ENCODE results near the gene MAPT.
A peak's percentile ranks its signal among the peaks of the same experiment; 100 is the strongest.

Gene MAPT

DNA sequence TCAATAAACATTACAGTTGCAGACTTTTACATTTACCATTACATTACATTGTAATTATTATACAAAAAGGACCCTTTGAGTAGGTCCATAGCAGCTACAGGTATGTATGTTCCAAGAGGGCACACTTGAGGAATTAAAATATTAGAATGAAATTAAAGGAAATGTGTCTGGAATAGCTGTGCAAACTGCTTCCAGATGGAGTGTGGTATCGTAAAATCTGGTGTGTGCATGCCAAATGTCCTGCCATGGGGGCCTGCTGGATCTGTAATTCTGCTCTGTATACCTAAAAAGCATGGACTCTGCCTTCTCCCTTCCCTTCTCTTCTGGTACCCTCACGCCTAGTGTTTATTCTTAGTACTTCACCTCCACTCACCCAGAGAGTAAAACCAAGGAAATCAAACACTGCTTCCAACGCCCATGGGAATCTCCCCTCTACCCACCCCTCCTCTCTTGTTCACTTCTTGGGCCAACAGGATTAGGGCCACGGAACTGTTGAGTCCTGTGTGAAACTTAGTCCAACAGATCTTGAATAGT, 143.4 kb downstream of the MAPT start:
- DNase-seq = no peak

DNA sequence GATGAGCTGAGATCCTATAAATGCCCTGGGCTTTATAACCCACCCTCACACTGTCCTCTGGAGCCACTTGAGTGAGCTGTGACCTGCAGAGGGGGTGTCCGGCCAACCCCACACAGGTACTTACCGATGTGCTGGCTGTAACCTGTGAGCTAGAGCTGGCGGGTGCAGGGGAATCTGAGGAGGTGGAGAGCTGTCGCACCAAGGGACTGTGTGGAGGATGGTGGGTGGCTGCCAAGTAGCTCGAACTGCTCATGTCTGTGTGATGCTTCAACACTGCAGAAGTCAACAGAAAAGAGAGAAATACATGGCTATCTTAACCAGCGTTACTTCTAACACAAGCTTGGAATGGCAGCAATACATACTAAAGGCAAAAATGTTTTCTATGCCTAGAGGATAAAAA, 144.1 kb downstream of the MAPT start:
- DNase-seq = no peak

DNA sequence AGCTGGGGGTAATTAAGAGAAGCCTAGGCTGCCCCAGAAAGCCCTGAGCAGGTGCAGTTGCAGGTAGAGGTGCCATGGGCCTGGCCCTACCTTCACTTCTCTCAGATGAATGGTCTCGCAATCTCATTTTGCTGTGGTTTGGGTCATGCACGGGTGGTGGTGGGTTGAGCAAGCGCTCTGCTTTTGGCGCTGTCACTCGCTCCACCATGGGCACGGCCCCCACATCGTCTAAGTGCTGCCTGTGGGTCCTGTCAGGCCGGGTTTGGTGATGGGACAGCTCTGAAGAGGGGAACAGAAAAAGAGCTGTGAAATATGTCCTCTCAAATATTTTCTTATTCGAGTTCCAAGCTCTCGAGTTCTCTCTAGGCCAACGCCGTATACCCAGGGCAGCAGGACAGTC, 144.6 kb downstream of the MAPT start:
- no peak for DNase-seq

DNA sequence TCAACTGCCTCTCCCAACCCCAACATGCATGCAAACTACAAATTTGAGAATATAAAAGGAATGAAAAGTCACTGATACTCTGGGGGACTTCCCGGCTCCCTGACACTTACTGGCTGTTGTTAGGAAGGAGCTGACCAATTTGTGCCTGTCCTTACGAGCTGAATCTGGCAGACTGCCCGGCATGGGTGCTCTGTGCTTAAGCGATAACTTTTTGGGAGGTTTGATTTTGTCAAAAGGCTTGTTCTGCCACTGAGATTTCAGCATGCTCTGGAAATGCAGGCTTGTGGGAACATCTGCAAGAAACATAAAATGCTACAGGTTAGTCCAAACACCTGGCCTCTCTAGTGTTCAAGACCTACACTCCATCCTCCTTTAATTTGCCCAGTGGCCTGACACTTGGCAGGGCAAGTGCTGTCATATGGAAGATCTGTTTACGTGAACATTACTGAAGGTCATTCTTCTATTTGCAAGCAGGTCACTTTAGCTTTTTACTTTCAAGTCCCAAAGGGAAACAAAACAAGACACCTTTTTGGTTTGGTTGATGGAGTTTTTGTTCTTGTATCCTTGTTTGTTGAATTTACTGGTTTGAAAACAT, 145.3 kb downstream of the MAPT start:
- no peak for DNase-seq

DNA sequence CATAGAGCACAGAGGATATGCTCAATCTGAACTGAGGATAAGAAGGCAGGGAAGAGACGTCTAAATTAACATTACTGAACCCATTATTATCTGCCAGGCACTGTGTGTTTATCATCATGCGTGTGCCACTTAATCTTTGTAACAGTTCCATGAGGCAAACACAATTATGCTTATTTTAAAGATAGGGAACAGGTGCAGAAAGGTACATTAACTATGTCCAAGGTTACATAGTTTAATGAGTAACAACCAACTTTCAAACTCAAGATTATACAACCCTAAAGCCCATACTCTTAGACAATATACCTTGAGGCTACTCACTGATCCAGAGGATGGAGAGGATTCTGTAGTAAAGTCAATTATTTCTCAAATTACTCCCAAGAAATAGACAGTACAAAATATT, 147.9 kb downstream of the MAPT start:
- no peak for DNase-seq

DNA sequence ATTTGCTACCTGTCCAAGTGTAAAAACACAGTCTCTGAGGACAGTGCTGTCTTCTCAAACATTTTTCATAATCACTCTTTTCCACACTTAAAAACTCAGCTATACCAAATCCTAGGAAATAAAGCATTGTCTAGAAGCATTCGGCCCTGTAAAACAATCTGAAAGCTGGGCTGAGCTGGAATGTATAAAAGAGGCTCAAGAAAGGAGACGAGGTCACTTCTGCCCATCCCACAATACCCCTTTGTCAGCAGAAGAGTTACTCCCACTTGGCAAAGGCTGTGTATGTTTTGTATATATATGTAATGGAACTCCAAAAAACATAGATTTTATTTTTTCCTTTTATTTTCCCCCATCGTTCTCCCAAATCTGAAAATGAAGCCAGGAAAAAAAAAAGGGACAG, 148.6 kb downstream of the MAPT start:
- DNase-seq = no peak

DNA sequence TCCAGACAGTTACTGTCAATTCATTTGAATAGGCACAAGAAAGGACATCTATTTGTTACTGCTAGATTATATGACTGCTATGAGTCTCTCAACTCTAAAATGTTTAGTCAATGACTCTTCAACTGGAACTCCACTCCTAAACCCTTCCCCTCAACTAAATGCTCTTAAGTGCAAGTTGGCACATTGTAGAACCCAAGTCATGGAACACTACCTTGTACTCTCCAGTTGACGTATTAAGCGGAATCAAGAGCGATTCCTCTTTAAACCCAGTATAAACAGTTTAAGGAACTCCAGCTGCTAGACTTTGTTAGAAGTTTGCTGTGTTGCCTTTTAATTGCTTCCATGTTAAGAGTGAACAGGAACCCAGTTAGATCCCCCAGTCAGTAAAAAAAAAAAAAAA, 149.3 kb downstream of the MAPT start:
- DNase-seq = no peak

DNA sequence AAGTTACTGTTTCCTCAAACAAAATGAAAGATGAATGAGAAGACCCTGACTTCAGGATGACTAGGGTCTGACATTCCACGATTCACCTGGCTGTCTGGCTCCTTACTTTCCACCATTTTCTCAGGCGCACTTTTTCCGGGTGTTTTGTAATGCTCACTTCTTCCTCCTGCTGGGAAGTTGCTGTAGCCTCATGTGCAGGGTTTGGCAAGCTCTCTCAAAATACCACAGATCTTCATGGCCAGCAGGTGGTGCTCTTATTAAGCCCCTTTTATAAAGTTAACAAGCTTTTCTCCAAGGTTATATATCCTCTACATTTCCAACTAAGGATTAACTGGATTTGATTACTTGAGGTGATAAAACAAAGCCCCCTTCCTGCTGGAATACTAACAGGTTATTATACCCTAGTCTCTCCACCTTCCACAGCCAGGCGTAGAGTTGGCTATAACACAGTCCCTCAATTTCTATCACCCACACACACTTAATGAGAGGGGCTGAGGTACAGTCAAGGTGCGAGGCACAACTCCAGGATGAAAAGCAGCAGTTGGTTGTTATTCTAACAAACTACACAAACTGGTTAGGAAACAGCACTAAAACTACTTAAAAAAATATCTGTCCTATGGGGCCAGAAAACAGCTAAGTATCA, 150.1 kb downstream of the MAPT start:
- peak; percentile 48 for DNase-seq

DNA sequence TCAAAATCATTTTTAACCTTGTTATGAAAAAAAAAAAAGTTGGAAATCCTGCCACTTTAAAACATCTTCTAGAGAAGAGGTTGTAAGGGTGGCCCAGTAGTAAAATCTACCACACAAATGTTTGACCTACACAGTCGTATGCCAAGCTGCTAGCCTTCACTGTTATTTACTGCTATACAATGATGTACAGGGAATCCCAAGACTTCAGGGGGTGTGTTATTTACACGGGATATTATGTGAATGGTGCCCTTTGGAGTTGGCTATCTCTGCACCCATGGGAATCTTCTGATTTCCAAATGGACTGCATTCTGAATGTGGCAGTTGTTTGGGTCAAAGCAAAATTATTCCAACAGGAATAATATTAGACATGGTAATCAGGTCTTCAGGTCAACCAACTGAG, 150.6 kb downstream of the MAPT start:
- no peak for DNase-seq

DNA sequence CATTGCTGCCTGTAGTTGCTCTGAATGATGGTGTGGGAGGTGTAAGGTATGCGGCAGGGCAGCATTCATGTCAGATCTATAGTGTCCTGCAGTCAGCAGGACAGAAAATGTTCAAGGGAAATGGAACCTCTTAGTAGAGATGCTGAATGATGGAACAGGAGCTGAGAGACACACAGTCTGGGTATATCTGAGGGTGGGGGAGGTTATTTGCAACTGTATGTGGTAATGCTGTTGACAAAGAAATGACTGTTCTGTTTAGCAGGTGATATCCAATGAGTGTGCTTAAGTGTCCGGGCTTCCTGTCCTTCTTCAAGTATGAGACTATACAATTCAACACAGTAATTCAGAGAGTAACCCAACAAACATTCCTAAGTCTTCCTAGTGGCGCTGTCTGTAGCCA, 151.3 kb downstream of the MAPT start:
- DNase-seq = no peak

DNA sequence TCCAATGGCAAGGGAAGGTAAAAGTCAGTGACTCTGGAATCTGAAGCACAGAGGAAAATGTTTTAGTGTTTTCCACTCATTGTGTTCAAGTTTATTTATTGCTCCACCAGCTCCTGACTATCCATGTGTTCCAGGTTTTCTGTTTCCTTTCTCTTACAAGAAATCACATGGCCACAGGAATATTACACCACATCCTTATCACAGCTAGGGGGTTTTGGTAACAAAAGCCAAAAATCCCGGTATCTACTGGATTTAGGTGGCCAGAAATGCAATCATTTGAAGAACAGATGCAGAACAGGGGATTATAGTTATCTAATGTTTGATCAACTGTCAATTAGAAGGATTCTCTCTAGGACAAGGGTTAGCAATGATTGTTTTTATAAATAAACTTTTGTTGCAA, 152.6 kb downstream of the MAPT start:
- no peak for DNase-seq

DNA sequence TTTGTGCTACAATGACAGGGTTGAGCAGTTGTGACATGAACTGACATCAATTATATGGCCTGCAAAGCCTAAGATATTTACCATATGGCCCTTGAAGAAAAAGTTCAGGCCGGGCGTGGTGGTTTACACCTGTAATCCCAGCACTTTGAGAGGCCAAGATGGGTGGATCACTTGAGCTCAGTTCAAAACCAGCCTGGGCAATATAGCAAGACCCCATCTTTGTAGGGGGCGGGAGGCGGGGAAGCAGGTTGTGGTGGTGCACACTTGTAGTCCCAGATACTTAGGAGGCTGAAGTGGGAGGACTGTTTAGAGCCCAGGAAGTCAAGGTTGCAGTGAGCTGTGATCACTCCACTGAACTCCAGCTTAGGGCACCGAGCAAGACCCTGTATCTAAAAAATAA, 153.0 kb downstream of the MAPT start:
- DNase-seq = no peak

DNA sequence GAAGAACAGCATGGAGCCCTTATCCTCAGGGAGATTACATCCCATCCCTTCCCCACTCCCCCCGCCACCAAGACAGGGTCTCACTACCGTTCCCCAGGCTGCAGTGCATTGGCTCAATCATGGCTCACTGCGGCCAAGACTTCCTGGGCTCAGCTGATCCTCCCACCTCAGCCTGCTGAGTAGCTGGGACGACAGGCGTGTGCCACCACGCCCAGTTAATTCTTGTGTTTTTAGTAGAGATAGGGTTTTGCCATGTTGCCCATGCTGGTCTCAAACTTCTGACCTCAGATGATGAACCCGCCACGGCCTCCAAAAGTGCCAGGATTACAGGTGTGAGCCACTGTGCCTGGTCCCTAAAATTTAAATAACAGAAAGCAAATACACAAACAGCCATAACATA, 153.5 kb downstream of the MAPT start:
- no peak for DNase-seq

DNA sequence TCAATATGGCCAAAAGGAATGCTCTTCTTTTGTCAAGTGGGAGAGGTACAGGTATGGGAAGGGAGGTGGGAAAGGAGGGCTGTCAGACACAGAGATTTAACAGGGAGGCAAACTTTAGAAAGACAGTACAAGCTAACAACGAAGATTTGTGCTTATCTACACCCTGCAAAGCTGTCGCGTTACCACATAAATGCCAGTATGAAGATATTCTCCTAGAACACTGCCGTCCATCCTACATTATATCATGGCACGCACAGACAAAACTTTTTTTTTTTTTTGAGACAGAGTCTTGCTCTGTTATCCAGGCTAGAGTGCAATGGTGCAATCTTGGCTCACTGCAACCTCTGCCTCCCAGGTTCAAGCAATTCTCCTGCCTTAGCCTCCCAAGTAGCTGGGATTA, 155.3 kb downstream of the MAPT start:
- no peak for DNase-seq

DNA sequence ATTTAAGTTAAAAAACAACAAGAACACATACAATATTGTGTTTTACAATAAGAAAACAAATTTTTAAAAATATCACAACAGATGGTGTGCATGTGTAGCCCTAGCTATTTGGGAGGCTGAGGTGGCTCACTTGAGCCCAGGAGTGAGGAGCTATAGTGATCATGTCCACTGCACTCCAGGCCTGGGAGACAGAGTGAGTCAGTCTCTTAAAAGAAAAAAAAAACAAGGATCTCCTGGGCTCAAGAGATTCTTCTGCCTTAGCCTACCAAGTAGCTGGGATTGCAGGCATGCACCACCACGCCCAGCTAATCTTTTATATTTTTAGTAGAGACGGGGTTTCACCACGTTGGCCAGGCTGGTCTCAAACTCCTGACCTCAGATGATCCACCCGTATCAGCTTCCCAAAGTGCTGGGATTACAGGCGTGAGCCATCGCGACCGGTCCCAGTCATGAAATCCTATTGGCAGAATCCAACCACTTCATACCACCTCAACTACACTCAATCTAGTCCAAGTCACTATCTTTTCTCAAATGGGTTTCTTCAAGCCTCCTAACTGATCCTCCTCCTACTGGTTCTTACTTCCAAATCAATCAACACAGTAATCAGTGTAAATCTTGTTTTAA, 159.7 kb downstream of the MAPT start:
- DNase-seq = no peak

DNA sequence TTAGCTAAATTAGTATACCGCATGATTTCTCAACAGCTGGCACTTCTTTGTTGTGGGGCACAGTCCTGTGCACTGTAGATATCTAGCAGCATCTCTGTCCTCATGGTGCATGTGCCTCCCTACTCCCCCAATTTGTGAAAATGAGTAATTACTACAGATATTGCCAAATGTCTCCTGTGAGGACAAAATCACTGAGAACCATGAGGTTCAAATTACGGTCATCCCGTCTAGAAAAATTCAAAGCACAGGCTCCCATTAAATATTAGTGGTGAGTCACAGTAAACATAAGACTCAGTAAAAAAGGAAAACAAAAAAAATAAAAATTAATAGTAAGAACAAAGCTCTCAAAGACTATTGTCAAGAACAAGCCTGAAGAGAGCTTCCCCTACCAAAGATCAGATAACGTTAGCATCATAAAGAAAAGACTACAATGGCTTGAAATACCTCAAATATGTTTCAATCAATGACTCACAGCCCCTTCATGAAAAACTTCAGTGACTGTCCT, 162.5 kb downstream of the MAPT start:
- no peak for DNase-seq

DNA sequence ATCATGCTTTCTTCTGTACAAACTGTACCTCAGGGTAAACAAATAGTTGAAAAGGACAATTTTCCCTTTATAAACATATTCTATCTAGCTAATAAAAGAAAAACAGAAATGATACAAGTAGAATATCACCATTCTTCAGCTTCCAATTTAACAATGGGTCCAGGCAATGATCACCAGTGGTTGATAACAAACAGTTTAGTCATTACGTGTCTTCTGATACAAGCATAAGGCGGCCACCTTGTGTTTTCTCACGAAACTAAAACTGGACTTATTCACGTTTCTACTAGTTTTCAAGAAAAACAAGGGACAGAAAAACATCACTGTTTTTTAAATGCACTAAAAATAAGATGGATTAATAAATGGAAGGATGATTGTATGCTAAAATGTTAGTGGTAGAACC, 163.0 kb downstream of the MAPT start:
- no peak for DNase-seq

DNA sequence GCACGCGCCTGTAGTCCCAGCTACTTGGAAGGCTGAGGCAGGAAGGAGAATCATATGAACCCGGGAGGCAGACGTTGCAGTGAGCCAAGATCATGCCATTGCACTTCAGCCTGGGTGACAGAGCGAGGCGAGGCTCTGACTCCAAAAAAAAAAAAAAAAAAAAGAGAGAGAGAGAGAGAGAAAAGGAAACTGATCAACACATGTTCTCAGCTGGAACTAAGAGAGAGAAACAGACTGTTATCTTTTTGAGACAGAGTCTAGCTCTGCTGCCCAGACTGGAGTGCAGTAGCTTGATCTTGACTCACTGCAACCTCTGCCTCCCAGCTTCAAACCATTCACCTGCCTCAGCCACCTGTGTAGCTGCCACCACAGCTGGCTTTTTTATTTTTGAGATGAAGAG, 165.1 kb downstream of the MAPT start:
- no peak for DNase-seq

DNA sequence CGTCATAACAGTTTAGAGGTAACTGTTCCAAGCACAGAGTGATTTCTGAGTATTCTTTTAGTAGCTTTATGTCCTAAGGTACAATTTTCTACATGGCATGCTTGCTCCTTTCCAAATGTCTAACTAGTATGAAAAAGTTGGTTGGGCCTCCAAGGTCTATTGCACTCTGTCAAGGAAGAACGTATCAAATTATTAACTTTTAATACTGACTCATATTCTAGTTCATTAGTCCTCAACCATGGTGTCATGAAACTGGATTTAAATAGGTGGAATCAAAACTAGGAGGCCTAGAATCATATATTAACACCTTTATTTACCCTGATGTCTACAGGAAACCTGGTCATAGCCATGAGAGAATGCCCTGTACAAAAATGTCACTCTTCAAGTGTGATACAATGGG, 166.1 kb downstream of the MAPT start:
- DNase-seq = no peak

DNA sequence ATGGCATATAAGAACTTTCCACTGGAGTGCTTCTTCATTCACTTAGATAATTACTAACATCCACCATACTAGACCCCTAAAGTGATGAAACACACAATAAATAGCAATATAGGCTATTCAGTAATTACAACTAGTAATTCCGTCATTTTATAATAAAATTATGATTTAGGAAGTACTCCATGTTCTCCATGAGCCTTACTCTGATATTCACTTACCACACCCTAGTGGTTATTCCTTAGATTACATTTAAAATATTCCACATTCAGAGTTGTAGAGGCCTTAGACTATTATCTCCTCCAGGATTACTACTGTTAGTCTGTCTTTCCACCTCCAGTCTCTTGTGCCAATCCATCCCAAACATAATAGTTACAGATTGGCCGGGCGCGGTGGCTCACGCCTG, 167.1 kb downstream of the MAPT start:
- DNase-seq = peak; percentile 5

DNA sequence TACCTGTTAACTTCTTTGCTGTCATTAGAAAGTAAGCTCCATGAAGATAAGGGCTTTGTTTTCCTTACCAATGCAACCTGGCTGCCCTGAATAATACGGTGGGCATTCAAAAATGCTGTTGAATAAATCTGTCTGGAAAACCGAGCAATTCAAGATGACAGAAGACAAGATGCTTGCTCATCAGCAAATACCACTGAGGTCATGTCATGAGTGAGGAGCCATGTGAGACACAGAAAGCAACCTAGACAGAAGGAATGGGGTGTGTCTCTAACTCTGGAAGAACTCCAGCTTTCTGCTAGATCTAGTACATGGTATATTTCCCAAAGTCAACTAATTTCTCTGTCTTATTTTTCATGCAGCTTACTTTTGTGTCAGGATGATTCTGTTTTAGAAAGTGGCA, 168.9 kb downstream of the MAPT start:
- DNase-seq = no peak

DNA sequence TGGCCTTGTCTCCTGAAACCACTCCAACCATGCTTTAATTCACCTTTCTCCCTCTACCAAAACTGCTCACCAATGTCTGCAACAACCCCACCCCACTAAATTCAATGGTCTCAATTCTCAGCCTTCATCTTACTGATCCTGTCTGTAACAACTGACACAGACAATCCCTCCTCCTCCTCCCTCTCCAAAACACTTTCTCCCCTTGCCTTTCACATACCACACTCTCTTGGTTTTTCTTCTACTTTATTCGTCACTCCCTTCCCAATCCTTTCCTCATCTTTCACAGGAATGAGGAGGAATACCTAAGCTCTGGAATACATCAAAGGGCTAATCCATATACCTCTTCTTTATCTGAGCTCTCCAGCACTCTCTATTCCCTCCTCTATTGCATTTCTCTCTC, 170.1 kb downstream of the MAPT start:
- no peak for DNase-seq

DNA sequence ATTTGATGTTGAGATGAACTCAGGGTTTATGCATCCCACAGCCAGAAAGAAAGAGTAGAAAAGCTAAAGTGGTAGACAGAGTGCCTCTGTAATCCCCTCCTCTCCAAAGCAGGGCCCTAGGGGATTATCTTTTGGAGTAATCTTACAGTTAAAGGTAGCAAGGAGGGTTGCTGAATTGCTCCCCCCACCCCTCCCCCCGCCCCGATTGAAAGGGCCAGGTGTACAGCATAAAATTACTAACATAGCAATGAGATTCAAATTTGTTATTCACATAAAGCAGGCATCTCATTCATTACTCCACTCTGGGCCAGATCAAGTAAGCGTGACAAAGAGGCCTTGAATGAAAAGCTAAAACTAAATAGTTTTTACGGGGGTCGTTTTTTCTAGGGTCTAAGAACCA, 177.4 kb downstream of the MAPT start:
- DNase-seq = peak; percentile 15

DNA sequence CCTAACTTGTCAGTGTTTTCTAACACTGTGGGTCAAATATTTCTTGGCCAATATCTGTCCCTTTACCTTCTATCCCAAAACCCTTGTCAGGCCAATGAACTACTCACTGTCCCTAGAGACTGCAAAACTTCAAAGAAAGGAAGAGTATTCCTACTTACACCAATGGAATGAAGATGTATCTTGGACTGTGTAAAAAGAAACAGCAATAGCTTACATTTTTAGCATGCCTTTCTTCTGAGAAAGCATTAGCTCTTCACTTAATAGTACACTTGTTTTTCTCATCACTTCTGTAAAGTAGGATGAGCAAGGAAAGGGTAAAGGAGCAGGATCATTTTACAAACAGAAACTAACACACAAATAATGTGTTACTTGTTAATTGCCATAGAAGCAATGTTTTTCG, 178.6 kb downstream of the MAPT start:
- DNase-seq = no peak

DNA sequence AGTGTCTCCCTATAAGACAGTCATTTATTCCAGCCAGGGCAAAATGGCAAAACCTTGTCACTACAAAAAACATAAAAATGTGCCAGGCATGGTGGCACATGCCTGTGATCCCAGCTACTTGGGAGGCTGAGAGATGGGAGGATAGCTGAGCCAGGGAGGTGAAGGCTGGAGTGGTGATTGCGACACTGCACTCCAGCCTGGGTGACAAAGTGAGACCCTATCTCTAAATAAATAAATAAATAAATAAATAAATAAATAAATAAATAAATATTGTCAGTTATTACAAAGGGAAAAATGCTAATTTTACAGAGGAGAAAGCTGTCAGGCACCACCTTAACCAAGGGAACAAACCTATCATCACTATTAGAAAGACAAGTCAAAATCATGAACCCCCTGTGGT, 180.2 kb downstream of the MAPT start:
- DNase-seq = no peak
